ENCODE measurements around the gene ZBED3.
"Not testable (repeated sequence)": the region's sequence is repeated elsewhere in the genome, so short reads cannot be mapped to it uniquely, and the experiment has no call there.

ZBED3 gene

DNA sequence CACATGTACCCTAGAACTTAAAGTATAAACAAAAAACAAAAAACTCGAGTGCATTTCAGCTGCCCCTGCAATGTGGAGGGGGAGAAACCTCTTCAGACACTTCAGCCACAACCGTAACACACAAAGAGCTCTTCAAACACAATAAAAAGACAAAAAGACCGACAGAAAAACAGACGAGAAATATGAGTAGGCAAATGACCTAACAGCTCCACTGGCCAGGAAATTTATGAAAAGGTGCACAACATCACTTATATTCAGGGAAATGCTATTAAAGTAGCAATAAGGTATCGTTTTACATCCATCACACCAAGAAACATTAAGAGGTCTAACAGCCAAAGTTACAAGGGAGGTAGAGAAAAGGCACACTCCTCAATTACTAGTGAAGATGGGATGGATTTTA lies 6.2 kb downstream of the ZBED3 start:
- DNase-seq: no peak
- in situ Hi-C loops (cut with MboI; ENCODE audit: low pct_unique_long_range_greater_than_20kb, low sequenced_read_pairs): no loop called here

DNA sequence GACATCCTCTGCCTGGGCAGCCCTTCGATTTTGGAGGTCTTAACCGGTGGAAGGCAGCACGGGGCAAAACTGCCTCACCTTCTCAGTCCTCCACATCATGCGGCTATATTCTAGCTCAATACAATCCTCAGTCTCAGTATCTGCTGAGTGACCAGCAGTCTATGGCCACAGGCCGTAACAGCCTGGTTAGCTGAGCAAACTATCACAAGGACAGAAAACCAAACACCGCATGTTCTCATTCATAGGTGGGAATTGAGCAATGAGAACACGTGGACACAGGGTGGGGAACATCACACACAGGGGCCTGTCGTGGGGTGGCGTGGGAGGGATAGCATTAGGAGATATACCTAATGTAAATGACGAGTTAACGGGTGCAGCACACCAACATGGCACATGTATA lies 6.6 kb downstream of the ZBED3 start:
- DNase-seq; in situ Hi-C loops (cut with MboI; ENCODE audit: low pct_unique_long_range_greater_than_20kb, low sequenced_read_pairs): not testable (repeated sequence)

- no peak for DNase-seq
- in situ Hi-C loops (cut with MboI; ENCODE audit: low pct_unique_long_range_greater_than_20kb, low sequenced_read_pairs): no loop called here
Measured at GRCh38 chr5:77077829-77078176, 9.3 kb downstream of the ZBED3 start.

GRCh38 chr5:77076961-77077828 lies 9.9 kb downstream of the ZBED3 start:
- in situ Hi-C loops (cut with MboI; ENCODE audit: low pct_unique_long_range_greater_than_20kb, low sequenced_read_pairs): no loop called here
- peak; percentile 65 for DNase-seq

DNA sequence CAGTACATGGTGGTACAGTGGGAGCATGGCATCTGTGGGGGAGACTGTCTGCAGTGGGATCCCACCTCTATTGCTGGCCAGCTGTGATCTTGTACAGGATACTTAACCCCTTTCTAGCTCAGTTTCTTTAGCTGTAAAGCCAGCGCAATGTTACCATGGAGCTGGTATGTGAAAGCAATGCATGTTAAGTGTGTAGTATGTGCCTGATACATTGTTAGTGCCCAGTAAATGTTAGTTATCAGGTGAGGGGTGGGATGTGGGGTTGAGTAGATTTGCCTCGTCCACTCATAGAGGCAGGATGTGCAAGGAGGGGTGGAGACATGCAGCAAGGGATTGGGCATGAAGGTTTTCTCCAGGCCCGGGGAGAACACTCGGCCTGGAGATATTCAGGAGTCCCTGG lies 12.3 kb downstream of the ZBED3 start:
- in situ Hi-C loops (cut with MboI; ENCODE audit: low pct_unique_long_range_greater_than_20kb, low sequenced_read_pairs): no loop called here

DNA sequence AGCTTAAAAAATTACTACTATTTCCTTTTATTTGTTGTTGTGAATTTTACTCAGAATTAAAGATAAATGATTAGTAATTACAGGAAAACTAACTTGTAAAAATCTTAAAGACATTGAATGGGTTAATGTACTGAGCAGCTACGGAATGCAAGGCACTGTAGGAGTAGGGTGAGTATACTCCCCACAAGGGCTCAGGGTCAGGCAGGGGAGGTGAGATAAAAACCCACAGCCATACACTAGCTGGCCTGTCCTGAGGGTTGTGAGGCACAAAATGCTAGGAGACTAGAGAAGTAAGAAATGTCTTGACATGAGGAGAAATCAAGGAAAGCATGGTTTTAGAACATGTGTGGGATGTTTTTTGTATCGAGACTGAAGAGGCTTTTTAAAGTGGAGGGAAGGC lies 13.4 kb downstream of the ZBED3 start:
- DNase-seq: no peak
- in situ Hi-C loops (cut with MboI; ENCODE audit: low pct_unique_long_range_greater_than_20kb, low sequenced_read_pairs): no loop called here

More for the DNA sequence above, 12.3 kb downstream of the ZBED3 start:
- DNase-seq: no peak

- DNase-seq: no peak
- in situ Hi-C loops (cut with MboI; ENCODE audit: low pct_unique_long_range_greater_than_20kb, low sequenced_read_pairs): no loop called here
Measured at GRCh38 chr5:77066823-77067442, 20.2 kb downstream of the ZBED3 start.

GRCh38 chr5:77066184-77066583 lies 20.9 kb downstream of the ZBED3 start:
- in situ Hi-C loops (cut with MboI; ENCODE audit: low pct_unique_long_range_greater_than_20kb, low sequenced_read_pairs): no loop called here
- no peak for DNase-seq

DNA sequence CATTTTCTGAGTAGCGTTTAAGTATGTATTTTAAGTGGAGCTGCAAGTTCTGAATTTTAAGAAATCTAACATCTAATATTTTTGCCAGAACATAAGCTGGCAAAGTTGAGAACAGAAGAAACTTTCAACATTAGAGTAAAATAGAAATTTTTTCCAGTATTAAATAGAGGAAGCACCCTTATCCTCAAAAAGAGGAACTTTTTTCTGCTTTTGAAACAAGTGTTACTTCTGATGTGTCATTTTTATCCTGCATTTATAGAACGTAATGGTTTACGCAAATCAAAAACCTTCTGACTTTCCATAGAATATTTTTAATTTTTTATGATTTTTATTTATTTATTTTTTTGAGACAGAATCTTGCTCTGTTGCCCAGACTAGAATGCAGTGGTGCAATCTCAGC lies 21.8 kb downstream of the ZBED3 start:
- no peak for DNase-seq
- in situ Hi-C loops (cut with MboI; ENCODE audit: low pct_unique_long_range_greater_than_20kb, low sequenced_read_pairs): no loop called here

GRCh38 chr5:77064040-77064439 lies 23.0 kb downstream of the ZBED3 start:
- DNase-seq: no peak
- in situ Hi-C loops (cut with MboI; ENCODE audit: low pct_unique_long_range_greater_than_20kb, low sequenced_read_pairs): no loop called here

- in situ Hi-C loops (cut with MboI; ENCODE audit: low pct_unique_long_range_greater_than_20kb, low sequenced_read_pairs): no loop called here
- DNase-seq: no peak
Measured at GRCh38 chr5:77046416-77047073, 40.5 kb downstream of the ZBED3 start.

- in situ Hi-C loops (cut with MboI; ENCODE audit: low pct_unique_long_range_greater_than_20kb, low sequenced_read_pairs): no loop called here
- no peak for DNase-seq
Measured at GRCh38 chr5:77035950-77036349, 51.1 kb downstream of the ZBED3 start.

- no peak for DNase-seq
Measured at GRCh38 chr5:77033338-77033737, 53.7 kb downstream of the ZBED3 start.

DNA sequence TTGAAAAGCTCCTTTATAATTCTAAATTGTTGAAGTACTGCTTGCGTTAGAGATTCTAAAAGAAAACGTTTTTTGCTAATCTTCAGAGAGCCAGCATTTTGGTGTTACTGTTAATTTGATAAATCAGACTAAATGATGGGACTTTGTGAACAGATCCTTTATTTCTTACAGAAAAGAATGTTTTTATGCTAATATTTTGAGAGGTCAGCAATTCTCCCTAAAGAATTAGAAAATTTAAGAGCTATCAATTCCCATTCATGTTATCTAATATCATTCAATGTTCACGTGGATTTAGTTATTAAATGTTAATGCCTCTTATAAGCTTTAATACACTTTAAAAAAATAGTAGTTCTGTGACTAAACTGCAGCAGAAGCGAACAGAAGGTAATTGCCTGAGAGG lies 54.5 kb downstream of the ZBED3 start:
- no peak for DNase-seq
- in situ Hi-C loops (cut with MboI; ENCODE audit: low pct_unique_long_range_greater_than_20kb, low sequenced_read_pairs): no loop called here

More at GRCh38 chr5:77033338-77033737, 53.7 kb downstream of the ZBED3 start:
- in situ Hi-C loops (cut with MboI; ENCODE audit: low pct_unique_long_range_greater_than_20kb, low sequenced_read_pairs): no loop called here

- DNase-seq: no peak
- in situ Hi-C loops (cut with MboI; ENCODE audit: low pct_unique_long_range_greater_than_20kb, low sequenced_read_pairs): no loop called here
Measured at GRCh38 chr5:77031891-77032290, 55.2 kb downstream of the ZBED3 start.

- DNase-seq: peak; percentile 96
- in situ Hi-C loops (cut with MboI; ENCODE audit: low pct_unique_long_range_greater_than_20kb, low sequenced_read_pairs): no loop called here
Measured at GRCh38 chr5:77030097-77031071, 56.7 kb downstream of the ZBED3 start, which contains the start of gene AGGF1. AGGF1 (plus strand) TSS chr5:77030404; CDS start chr5:77030767, 363 bp downstream.

DNA sequence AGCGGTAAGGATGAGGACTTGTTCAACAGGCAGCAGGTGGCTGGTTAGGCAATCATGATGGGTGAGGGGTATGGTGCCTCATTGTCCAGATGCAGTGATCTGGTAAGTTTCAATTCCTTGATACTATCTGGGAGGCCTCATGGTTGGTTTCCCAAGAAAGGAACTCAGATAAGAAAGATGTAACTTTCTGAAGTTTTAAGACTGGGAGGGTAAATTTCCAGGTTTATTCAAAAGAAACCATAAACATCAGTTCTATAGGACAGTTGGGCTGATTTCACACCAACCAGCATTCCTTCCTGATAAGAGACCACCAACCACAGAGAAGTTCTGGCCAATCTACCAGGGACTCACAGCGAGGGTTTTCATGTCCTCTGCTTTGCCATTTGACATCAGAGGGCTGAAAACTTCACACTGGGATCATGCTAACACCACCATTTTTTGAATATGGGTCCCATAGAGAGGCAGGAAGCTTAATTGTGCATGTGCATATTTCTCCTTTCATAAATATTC lies 57.7 kb downstream of the ZBED3 start:
- DNase-seq: peak; percentile 8
- in situ Hi-C loops (cut with MboI; ENCODE audit: low pct_unique_long_range_greater_than_20kb, low sequenced_read_pairs): no loop called here

DNA sequence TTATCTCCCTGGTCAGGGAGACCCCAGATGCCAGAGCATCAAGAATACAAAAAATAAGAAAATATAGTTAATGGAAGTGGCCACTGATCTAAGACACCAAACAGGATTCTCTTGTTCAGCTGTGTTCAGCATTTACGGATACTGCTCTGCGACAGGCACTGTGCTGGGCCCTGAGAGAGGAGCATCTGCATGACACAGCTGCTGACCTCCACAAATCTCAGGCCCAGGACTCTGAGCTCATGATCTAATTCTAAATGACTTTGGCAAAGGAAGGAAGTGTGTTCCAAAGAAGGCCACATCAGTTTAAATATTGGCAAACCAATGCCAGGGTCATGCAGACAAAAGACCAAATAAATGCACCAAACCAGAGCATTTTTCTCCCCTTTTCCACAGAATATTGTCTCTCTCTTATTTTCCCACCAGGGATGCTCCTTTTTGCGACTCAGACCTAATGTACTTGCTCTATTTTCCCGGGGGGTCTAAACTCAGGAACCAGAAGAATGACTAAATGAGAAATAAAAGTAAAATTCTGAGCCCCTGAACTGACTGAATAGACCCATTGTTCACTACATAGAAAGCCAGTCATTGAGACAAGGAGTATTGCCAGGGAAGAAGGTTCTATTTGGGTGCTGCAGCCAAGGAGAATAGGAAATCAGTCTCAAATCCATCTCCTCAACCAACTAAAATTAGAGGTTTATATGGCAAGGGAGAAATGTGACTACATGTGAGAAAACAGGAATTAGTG lies 58.3 kb downstream of the ZBED3 start:
- no peak for DNase-seq
- in situ Hi-C loops (cut with MboI; ENCODE audit: low pct_unique_long_range_greater_than_20kb, low sequenced_read_pairs): no loop called here

Data from KBM-7 (cell line).